OCI-LY1 (cell line): Measurements from ENCODE around the gene PLPP4.

Experiments used
- H2AFZ ChIP-seq: fragments of 200-600 bp; sonication (generic), shearing (Covaris generic); 2 replicates; pipeline ENCODE4 v1.6.0; 2014; ENCODE audit warnings: antibody characterized with exemption, mild to moderate bottlenecking, low read length
- H3F3A ChIP-seq: fragments of 200-600 bp; sonication (generic), shearing (Covaris generic); 2 replicates; pipeline ENCODE4 v1.6.0; 2014; ENCODE audit warnings: mild to moderate bottlenecking, antibody characterized with exemption, low read length, moderate library complexity; ENCODE audit not compliant: insufficient read depth
- H3K27ac ChIP-seq: fragments of 200-600 bp; sonication (generic); 2 replicates; pipeline ENCODE4 v1.5.1; 2014; ENCODE audit warnings: low read length, mixed run types, mild to moderate bottlenecking, low read depth; ENCODE audit not compliant: poor library complexity, severe bottlenecking
- H3K27me3 ChIP-seq: fragments of 200-600 bp; sonication (generic); 2 replicates; pipeline ENCODE4 v1.6.0; 2014; ENCODE audit warnings: antibody characterized with exemption, mild to moderate bottlenecking, low read length, moderate library complexity; ENCODE audit not compliant: insufficient read depth
- H3K36me3 ChIP-seq: fragments of 200-600 bp; sonication (generic); 2 replicates; pipeline ENCODE4 v1.6.1; 2014; ENCODE audit warnings: mild to moderate bottlenecking, antibody characterized with exemption, low read length, moderate library complexity, mixed read lengths; ENCODE audit not compliant: insufficient read depth
- H3K4me1 ChIP-seq: fragments of 200-600 bp; sonication (generic); 2 replicates; pipeline ENCODE4 v1.5.1; 2014; ENCODE audit warnings: mild to moderate bottlenecking, low read length, moderate library complexity; ENCODE audit not compliant: insufficient read depth, severe bottlenecking
- H3K4me2 ChIP-seq: fragments of 200-600 bp; sonication (generic), shearing (Covaris generic); 2 replicates; pipeline ENCODE4 v1.6.1; 2014; ENCODE audit warnings: low read length
- H3K4me3 ChIP-seq: fragments of 200-600 bp; sonication (generic); 2 replicates; pipeline ENCODE4 v1.5.1; 2014; ENCODE audit warnings: low read length, low read depth, mild to moderate bottlenecking, mixed read lengths; ENCODE audit not compliant: poor library complexity, severe bottlenecking
- H3K79me2 ChIP-seq: fragments of 200-600 bp; shearing (Covaris generic); 2 replicates; pipeline ENCODE4 v1.6.1; 2016; ENCODE audit warnings: mixed run types, low read length, mixed read lengths; ENCODE audit not compliant: insufficient read depth
- H3K9ac ChIP-seq: fragments of 200-600 bp; sonication (generic), shearing (Covaris generic); 2 replicates; pipeline ENCODE4 v1.6.1; 2014; ENCODE audit warnings: mild to moderate bottlenecking, low read length, mixed read lengths
- H3K9me2 ChIP-seq: fragments of 200-600 bp; sonication (generic), shearing (Covaris generic); 2 replicates; pipeline ENCODE4 v1.6.1; 2014; ENCODE audit warnings: low read depth, mild to moderate bottlenecking, low read length, mixed read lengths
- H3K9me3 ChIP-seq: fragments of 200-600 bp; shearing (Covaris generic); 2 replicates; pipeline ENCODE4 v1.6.1; 2014; ENCODE audit warnings: low read length, mixed read lengths
- H4K20me1 ChIP-seq: fragments of 200-600 bp; sonication (generic), shearing (Covaris generic); 2 replicates; pipeline ENCODE4 v1.6.0; 2016; ENCODE audit warnings: mild to moderate bottlenecking, low read length; ENCODE audit not compliant: insufficient read depth
- CTCF ChIP-seq: fragments of 200-600 bp; sonication (generic), shearing (Covaris generic); IDR thresholded peaks from 2 replicates; pipeline ENCODE4 v1.5.1; 2017; ENCODE audit warnings: mild to moderate bottlenecking, antibody characterized with exemption, low read length, moderate library complexity, mixed read lengths
- EZH2 ChIP-seq: fragments of 200-600 bp; sonication (generic), shearing (Covaris generic); IDR thresholded peaks from 2 replicates; pipeline ENCODE4 v1.8.0; 2017; ENCODE audit warnings: borderline replicate concordance, mixed run types, mild to moderate bottlenecking, antibody characterized with exemption, low read length, moderate library complexity, mixed read lengths

The PLPP4 gene

GRCh38 chr10:120505866-120506265 is 48.8 kb downstream of the PLPP4 start:
- H3K27me3 ChIP-seq, result no peaks in the 10 kb centered on the region
- H3F3A ChIP-seq, result no peaks in the 10 kb centered on the region
- H3K4me3 ChIP-seq, result no peak overlapping the region
- no peaks in the 10 kb centered on the region for H3K79me2 ChIP-seq
- no peak for TF ChIP-seq EZH2
- TF ChIP-seq CTCF, result no peak
- H4K20me1 ChIP-seq, result no peaks in the 10 kb centered on the region
- H3K27ac ChIP-seq, result no peak overlapping the region
- H3K9me3 ChIP-seq, result no peaks in the 10 kb centered on the region
- no peak overlapping the region for H2AFZ ChIP-seq
- no peaks in the 10 kb centered on the region for H3K4me1 ChIP-seq
- H3K36me3 ChIP-seq, result no peaks in the 10 kb centered on the region
- no peak overlapping the region for H3K9ac ChIP-seq
- H3K4me2 ChIP-seq, result no peak overlapping the region
- H3K9me2 ChIP-seq, result no peaks in the 10 kb centered on the region

GRCh38 chr10:120506674-120507073 is 49.6 kb downstream of the PLPP4 start:
- no peaks in the 10 kb centered on the region for H4K20me1 ChIP-seq

GRCh38 chr10:120507175-120507574 is 50.1 kb downstream of the PLPP4 start:
- Histone ChIP-seq H3K4me1 (no peaks in the 10 kb centered on the region), H3K79me2 (no peaks in the 10 kb centered on the region), H2AFZ (no peak overlapping the region), H3K9me3 (no peaks in the 10 kb centered on the region), H3K27me3 (no peaks in the 10 kb centered on the region), H3K27ac (no peak overlapping the region), H3F3A (no peaks in the 10 kb centered on the region), H4K20me1 (no peaks in the 10 kb centered on the region), H3K36me3 (no peaks in the 10 kb centered on the region), H3K9ac (no peak overlapping the region), H3K9me2 (no peaks in the 10 kb centered on the region), H3K4me2 (no peak overlapping the region), H3K4me3 (no peak overlapping the region)
- no peak for TF ChIP-seq CTCF
- no peak for TF ChIP-seq EZH2

More at GRCh38 chr10:120506674-120507073, 49.6 kb downstream of the PLPP4 start:
- Histone ChIP-seq H3K36me3 (no peaks in the 10 kb centered on the region), H3K9me2 (no peaks in the 10 kb centered on the region), H3K27me3 (no peaks in the 10 kb centered on the region), H2AFZ (no peak overlapping the region), H3K27ac (no peak overlapping the region), H3K4me3 (no peak overlapping the region), H3K9ac (no peak overlapping the region), H3K79me2 (no peaks in the 10 kb centered on the region), H3K4me1 (no peaks in the 10 kb centered on the region), H3K9me3 (no peaks in the 10 kb centered on the region), H3F3A (no peaks in the 10 kb centered on the region), H3K4me2 (no peak overlapping the region)
- TF ChIP-seq EZH2 (no peak), CTCF (no peak)
